HG03442 (cell line): Measurements from ENCODE around the gene ARMC9.
"Not testable (repeated sequence)": the region's sequence is repeated elsewhere in the genome, so short reads cannot be mapped to it uniquely, and the experiment has no call there.

ENCODE experiments used
- ATAC-seq: cut with Tn5 transposase; IDR thresholded peaks from one replicate; pipeline ENCODE4 v1.9.1; 2021; ENCODE audit warnings: mild to moderate bottlenecking, moderate library complexity; ENCODE audit not compliant: unreplicated experiment

Gene ARMC9

GRCh38 chr2:231239751-231240150 is 41.3 kb downstream of the ARMC9 start:
- no peak for ATAC-seq

GRCh38 chr2:231241755-231242507 is 43.5 kb downstream of the ARMC9 start:
- no peak for ATAC-seq

DNA sequence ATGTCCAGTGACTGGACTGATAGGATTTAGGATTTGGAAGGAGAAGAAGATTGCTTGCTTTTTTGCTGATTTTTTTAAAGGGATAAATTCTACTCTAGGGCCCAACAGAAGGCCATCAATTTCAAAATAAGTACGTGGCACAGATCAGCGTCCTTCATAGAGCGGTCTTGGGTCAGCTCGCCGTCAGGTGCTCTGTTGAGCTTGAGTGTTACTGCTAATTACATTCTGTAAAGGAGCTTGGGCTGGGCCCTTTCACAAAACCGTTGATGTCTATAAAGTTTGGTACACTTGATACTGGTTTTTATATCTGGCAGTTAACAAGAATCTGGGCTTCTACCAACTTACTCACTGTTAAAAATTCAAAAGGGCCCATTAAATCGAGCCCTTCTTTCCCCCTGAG is 45.4 kb downstream of the ARMC9 start:
- ATAC-seq = no peak

DNA sequence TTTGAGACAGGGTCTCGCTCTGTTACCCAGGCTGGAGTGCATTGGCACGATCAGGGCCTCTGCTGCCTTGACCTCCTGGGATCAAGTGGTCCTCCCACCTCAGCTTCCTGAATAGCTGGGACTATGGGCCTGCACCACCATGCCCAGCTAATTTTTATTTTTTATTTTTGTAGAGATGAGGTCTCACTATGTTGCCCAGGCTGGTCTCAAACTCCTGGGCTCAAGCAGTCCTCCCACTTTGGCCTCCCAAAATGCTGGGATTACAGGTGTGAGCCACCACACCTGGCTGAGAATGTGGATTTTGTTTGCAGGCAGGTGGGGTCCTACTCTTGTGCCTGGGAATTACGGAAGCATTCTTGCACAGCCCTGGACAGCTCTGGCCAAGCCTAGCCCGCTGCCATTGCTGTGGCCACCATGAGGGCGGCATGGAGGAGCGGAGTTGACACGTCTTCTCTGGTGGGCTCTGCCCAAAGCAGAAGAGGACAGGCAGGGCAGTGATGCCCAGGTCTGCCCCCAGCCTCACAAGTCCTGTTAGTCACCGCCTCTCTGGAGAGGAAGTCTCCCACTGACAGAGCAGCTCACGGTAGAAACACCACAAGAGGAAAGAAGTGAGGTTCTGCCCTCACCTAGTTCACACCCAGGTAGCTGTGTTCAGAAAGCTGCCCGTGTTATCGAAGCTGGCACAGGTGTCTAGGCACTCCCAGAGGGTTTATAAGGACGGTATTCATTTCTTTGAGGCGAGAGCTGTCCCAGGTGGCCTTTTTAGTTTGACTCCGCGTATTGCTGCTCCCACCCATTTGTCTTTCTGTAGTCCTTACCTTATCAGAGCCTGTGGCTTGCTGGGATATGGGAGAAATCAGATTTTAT is 46.2 kb downstream of the ARMC9 start:
- ATAC-seq = no peak

DNA sequence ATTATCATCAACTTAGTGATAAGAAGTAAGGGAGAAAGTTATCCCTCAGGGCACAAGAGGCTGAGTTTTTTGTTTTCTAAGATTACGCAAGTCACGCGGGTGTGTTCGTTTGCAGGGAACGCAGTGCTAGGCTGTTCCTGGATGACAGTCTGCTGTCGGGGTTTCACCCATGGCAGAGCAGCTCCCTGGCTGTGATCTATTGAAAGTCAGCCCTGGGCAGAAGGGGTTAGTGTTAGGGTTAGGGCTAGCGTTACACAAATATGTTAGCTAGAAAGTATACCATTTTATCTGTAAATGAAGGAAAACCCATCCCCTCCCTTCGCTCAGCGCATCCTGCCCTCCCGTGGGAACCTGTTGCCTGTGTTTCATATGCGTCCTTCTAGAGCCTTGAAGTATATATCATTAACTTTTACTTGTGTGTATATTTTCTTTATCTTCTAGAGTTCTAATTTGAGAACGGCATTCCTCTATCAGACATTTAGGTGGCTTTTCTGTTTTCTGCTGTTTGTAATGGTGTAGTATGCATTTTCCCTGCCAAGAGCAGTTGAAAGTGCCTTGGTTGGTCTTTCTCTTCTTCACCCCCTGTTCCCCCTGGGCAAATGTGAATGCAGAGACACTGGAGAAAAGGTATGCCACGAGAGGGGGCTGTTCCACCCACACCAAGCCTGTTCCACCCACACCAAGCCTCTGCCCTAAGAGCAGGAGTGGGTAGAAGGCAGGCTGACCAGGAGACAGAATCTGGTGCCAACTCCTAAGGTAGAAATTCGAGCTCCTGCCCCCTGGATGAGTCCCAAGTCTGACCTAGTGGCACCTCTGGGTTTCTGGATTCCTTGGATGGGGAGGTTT is 47.0 kb downstream of the ARMC9 start:
- ATAC-seq = no peak

DNA sequence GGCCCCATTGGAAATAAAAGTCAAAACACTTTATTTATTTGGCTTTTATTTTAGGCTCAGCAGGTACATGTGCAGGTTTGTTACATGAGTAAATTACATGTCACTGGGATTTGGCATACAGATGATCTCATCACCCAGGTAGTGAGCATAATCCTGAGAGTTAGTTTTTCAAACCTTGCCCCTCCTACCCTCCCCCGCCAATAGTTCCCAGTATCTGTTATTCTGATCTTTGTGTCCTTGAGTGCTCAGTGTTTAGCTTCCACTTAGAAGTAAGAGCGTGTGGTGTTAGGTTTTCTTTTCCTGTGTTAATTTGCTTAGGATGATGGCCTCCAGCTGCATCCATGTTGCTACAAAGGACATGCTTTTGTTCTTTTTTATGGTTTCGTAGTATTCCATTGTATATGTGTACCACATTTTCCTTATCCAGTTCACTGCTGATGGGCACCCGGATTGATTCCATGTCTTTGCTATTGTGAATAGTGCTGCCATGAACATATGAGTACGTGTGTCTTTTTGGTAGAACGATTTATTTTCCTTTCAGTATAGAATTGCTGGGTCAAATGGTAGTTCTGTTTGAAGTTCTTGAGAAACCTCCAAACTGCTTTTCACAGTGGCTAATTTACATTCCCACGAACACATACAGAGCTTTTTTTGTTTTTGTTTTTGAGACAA is 47.9 kb downstream of the ARMC9 start:
- ATAC-seq = no peak

GRCh38 chr2:231250146-231250545 is 51.7 kb downstream of the ARMC9 start:
- no peak for ATAC-seq

- no peak for ATAC-seq
These were observed 52.3 kb downstream of the ARMC9 start for GRCh38 chr2:231250698-231251097.

DNA sequence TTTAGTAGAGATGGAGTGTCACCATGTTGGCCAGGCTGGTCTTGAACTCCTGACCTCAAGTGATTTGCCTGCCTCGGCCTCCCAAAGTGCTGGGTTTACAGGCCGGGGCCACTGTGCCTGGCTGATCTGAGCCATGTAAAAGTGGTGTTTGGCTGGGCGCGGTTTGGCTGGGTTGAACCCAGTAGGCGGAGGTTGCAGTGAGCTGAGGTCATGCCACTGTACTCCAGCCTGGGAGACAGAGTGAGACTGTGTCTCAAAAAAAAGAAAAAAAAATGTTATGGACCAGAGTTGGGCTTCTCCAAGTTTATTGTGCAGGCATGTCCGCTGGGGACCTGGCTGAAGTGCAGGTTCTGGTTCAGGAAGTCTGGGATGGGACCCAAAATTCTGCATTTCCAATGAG is 54.9 kb downstream of the ARMC9 start:
- ATAC-seq = not testable (repeated sequence)

DNA sequence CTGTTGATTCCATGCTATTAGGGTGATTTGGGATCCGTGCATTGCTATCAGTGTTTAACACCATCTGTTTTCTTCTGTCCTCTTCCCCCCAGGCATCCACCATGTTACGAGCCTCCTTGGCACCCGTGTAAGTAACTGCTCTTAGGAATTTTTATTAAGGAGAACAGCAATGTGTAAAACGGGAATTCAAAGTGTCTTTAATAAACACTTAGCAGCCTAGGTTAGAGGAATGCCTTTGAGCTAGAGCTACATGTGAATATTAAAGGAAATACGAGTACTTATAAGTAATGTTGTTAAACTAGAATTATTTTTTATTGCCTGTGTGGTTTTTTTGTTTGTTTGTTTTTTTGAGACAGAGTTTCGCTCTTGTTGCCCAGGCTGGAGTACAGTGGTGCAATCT is 58.1 kb downstream of the ARMC9 start:
- no peak for ATAC-seq

DNA sequence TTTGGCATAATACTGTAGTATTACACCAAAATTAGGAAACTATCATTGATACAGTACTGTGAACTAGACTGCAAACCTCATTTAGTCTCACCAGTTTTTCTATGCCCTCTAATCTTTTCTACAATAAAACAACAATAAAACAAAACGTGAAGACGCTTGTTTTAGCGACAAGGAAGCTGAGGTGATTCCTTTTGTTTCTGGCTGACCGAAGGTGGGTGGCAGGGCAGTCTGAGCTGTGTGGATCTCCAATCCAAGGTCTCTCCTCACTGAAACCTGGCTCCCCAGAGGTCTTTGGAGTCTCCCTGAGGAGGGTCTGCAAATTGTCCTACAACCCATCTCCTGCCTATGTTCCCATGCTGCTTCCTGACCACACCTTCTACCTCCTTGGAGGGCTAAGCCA is 59.3 kb downstream of the ARMC9 start:
- ATAC-seq = no peak

- no peak for ATAC-seq
These were observed 60.3 kb downstream of the ARMC9 start for GRCh38 chr2:231258701-231259100.

DNA sequence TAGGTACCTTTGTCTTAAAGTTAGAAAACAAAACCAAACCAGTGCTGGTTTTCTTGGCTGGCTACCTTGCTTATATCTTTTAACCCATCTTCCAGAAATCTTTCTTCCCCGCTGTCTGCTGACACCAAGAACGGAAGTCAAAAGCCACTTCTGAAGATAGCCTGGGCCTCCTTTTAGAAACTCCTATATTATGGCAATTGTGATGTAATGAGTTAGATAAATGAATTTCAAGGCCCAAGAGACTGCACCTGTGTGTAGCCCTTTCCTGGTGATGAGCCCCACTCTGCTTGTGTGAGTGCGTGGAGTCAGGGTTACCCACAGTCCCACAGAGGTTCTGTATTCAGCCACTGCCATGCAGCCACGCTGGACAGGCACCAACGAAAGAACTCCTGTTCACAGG is 60.7 kb downstream of the ARMC9 start:
- no peak for ATAC-seq

DNA sequence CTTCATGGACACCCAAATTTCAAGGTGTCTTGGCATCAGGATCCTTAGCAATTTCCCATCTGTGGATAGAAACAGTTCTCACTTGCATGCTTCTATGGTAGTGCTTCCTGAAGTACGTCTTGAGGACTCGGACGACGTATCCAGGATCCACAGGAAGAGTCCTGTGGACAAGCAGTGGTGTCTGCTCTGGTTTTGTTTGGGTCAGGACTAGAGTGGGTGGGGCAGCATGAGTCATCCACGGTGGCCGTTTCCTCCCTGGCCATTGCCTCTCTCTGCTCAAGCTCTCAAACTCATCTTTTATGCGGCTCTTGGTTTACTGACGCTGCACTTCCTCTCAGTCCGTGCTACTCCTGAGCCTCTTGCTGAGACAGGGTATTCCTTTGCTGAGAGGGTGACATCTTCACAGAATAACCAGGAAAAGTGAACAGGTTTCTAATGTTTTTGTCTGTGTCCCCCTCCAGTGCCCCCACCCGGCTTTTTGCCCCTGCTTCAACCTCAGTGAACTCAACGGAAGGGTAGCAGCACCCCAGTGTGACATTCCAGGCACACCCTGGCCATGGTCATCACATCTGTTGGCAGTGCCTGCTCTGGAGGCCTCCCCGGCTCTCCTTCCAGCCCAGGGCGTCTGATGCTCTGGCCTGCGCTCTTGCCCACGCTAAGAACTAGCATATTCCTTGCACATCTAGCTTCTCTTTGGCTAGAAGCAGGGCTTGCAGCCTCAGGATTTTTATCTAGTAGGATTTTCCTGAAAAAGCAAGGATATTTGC is 62.2 kb downstream of the ARMC9 start:
- ATAC-seq = no peak

GRCh38 chr2:231263118-231263831 is 64.8 kb downstream of the ARMC9 start:
- ATAC-seq = no peak

GRCh38 chr2:231270221-231271114 is 72.0 kb downstream of the ARMC9 start:
- no peak for ATAC-seq

- ATAC-seq = no peak
These were observed 74.6 kb downstream of the ARMC9 start for GRCh38 chr2:231272991-231273390.

DNA sequence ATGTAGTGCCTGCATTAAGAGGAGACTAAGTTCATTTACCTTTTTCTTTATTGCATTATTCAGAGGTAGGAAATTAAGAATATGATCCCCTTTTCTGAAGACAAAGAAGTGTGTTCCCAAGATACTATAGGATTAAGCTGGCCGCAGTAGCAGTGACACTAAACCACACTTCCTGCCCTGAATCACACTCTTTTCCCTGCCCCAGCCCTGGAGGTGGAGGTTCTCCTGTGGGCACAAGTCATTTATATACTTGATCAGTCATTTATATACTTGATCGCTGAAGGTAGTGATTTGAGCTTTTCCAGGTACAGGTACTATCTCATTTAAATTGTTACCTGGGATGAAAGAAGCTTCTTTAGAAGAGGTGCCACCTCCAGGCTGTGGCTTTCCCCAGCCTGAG is 78.6 kb downstream of the ARMC9 start:
- ATAC-seq = no peak
